Activated CD8-positive, alpha-beta memory T cell treated with anti-CD3 and anti-CD28 coated beads for 1 hour (primary cell): ENCODE data around the gene TMEM63A.
"Not testable (repeated sequence)": the region's sequence is repeated elsewhere in the genome, so short reads cannot be mapped to it uniquely, and the experiment has no call there.

Experiments
- DNase-seq, 2 donors: peaks; one replicate each; pipeline ENCODE4 v3.0.0-alpha.2; 2020; ENCODE audit warnings: low read depth in 1 of 2; ENCODE audit errors: extremely low read depth in 1 of 2

Gene TMEM63A

DNA sequence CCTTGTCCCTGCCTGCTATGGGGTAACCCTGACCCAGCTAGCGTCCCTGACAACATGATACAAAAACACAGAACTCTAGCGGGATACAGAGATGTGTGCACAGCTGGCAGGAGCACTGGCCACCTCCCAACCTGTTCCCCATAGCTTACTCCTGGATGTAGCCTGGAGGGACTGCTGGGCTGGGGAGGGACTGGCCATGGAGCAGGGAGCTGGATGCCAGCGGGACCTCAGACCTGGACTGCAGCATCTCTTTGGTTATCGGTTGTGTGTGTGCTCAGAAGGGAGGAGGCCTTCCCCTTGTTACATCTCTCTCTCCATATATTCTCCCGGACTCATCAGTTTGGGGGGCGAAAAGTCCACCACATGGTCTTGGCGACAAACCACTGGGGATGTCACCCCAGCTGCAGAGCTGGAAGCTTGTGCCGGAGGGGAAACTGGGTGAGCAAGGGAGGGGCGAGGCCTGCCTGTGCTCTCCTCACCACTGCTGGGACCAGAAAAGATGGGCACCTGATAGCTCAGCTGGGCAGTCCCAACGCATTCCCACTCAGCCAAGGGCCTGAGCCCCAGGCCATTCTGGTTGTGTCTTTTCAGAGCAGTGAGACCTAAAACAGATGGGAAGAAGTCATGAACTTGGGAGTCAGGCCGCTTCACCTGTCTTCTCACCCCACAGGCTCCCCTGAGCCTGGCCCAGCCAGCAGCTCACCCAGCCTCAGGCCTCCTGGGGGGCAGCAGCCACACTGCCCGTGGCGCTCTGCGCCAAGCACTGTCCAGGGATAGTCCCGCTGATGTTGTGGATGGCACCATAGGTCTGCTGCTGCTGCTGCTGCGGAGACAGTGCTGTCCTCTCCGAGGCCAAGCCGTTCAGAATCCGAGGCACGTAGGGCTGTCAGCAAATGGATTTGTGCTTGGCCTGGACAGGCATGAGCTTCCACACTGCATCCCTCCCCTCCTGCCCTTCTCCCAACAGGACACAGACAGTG is 35.6 kb downstream of the TMEM63A start:
- DNase-seq: no peak

DNA sequence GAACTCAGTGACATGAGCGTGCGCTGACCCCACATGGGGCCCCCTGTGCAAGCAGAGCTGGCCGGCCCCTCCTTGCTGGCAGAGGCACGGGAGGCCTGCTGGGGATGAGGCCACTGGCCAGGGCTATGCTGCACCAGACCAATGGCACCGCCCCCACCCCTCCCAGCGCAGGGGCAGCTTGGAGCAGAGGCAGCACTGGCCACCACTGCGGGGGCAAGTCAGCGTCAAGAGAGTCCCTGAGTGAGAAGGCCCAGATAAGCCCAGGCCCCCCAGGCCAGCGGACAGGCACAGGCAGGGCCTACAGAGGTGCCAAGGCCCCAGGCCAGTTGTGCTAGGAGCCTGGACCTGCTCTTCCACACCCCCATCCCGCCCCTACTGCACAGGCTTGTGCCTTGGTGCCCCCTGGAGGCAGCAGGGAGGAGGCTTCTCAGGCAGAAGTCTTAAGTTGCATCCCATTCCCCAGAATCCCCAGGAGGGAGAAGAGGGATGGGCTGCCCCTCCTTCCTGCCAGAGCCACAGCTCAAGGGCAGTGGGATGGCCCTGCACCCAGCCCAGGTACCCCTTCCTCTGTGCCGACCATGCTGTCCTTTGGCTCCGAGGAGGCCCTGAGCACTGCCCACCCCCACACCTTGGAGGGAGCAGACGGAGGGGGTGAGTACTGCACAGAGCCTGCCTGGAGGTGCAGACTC is 36.5 kb downstream of the TMEM63A start:
- DNase-seq: no peak

DNA sequence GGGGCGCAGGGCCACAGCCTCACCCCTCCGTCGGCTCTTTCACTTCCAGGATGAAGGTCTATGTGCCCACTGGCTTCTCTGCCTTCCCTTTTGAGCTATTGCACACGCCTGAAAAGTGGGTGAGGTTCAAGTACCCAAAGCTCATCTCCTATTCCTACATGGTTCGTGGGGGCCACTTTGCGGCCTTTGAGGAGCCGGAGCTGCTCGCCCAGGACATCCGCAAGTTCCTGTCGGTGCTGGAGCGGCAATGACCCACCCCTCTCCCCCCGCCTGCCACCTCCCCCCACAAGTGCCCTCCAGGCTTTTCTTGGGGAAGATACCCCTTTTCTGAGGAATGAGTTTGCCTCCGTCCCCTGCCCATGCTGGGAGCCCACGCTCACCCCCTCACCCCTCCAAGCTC is 37.1 kb downstream of the TMEM63A start:
- no peak for DNase-seq

DNA sequence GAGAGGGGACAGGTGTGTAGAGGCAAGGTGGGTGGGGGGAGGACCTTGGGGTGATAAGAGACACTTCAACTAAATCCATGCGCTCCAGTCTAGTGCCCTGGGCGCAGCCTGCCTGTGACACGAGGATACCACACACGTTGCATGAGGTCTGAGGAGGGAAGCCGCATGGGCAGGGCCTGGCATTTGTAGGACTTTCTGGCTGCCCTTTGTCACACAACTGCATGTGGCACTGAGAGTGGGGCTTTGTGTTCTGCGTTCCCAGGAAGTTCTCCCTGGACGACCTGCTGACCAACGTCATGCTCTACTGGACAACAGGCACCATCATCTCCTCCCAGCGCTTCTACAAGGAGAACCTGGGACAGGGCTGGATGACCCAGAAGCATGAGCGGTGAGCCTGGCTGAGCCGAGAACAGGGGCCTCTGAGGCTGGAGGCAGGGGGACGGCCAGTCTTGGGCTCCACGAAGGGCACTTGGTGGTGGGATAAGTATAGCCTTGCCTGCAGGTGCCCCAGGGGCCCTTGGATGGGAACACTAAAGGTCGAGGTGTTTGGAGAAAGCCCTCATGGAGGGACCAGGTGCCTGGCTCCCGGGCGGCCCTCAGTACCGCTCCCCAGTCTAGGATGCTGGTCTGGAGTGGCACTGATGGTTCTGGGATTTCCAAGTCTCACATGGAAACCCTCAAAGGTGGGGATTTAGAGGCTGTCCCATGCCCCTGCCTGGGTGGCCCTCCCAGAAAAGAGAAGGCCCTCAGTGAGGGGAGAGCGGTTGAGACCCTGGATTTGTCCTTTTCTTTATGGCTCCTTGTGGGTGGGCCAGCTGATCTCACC is 37.7 kb downstream of the TMEM63A start:
- DNase-seq: no peak

- no peak for DNase-seq
Measured at GRCh38 chr1:225843426-225843795, 38.8 kb downstream of the TMEM63A start.

GRCh38 chr1:225842788-225843425 is 39.3 kb downstream of the TMEM63A start:
- no peak for DNase-seq

DNA sequence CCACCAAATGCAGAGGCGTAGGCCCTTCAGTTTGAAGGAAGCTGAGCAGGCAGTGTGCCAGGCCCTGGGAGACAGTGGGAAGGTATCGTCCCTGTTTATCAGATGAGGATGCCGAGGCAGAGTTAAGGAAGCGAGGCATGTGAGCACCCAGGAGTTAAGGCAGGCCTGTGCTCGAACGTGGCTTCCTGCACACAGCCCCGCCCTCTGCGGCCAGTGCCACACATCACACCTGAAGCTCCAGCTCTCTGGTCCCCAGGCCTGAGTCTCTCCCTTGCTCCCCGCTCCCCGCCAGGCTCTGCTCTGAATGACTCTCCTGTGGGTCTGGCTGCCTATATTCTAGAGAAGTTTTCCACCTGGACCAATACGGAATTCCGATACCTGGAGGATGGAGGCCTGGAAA is 40.1 kb downstream of the TMEM63A start:
- no peak for DNase-seq

GRCh38 chr1:225840713-225841112 is 41.5 kb downstream of the TMEM63A start:
- no peak for DNase-seq

GRCh38 chr1:225840223-225840610 is 42.0 kb downstream of the TMEM63A start:
- no peak for DNase-seq

GRCh38 chr1:225838793-225839192 is 43.4 kb downstream of the TMEM63A start:
- DNase-seq: no peak

DNA sequence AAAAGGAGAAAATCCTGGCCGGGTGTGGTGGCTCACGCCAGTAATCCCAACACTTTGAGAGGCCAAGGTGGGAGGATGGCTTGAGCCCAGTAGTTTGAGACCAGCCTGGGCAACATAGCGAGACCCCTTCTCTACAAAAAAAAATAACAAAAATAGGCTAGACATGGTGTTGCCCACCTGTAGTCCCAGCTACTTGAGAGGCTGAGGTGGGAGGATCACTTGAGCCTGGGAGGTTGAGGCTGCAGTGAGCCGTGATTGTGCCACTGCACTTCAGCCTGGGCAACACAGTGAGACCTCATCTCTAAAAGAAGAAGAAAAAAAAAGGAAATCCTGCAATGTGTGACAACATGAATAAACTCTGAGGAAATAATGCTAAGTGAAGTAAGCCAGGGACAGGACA is 45.9 kb downstream of the TMEM63A start:
- DNase-seq: not testable (repeated sequence)

- DNase-seq: no peak
Measured at GRCh38 chr1:225835856-225836255, 46.3 kb downstream of the TMEM63A start.

DNA sequence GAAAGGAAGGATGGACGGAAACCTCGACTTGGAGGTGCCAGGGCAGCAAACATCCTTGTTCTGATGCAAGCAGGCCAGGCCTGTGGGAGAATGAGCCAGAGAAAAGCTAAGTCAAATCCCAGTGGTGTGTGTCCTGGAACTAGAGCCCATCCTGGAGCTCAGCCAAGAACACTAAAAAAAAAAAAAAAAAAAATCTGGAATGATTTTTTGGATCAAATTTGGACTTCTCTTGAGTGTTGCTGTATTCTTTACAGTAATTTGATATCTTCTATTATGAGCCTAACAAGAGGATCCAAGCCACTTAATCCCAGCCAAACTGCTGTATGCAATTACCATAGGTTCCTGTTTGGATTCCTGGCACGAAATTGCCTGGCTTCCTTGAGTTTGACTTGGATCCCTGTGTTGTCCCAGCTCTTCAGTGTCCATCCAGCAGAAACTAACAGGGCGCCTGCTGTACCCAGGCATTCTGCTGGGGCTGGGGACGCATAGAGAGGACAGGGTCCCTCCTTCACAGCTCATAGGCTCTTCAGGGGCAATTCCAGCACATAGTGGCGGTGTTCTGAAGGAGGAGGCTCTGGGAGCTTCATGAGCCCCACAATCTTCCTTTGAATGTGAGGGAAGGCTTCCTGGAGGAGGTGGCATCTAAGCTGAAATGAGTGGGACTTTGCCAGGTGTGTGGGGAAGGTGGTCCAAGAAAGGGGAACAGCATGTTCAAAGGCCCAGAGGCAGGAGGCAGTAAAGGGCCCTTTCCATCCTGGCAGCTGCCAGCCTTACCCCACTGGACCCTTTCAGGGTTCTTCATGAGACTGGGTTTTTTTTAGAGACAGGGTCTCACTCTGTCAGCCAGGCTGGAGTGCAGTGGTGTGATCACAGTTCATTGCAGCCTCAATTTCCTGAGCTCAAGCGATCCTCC is 47.5 kb downstream of the TMEM63A start:
- DNase-seq: no peak

DNA sequence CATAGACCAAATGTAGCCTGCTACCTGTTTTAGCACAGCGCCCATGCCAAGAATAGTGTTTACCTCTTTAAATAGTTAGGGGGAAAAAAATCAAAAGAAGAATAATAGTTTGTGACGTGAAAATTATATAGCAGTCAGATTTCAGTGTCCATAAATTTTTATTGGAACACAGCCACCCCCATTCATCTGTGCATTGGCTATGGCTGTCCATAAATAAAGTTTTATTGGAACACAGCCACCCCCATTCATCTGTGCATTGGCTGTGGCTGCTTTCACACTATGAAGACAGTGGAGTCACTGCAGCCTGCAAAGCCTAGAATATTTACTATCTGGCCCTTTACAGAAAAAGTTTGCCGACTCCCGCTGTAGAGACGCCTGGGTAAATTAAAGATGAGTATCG is 51.3 kb downstream of the TMEM63A start:
- DNase-seq: no peak

DNA sequence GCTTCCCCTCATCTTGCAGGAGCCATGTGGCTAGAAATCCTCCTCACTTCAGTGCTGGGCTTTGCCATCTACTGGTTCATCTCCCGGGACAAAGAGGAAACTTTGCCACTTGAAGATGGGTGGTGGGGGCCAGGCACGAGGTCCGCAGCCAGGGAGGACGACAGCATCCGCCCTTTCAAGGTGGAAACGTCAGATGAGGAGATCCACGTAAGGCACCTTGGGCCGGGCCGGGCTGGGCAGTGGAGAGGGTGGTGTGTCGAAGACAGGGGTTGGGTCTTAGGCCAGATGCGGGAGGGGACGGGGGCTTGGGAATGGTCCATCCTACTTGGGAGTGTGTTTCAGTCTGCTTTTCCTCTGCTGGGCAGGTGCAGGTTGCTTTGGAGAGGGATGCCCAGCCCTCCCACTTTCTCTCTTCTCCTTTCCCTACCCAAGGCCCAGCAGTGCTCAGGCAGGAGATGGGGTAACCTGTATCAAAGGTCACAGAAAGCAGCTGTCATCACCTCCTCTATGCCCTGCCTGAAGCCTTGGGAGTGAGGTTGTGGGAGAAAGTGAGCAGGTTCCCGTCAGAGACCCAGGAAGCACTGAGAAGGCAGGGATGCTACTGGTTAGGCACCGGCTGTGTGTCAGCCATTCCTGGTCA is 53.4 kb downstream of the TMEM63A start:
- no peak for DNase-seq

GRCh38 chr1:225827076-225827475 is 55.1 kb downstream of the TMEM63A start:
- no peak for DNase-seq

DNA sequence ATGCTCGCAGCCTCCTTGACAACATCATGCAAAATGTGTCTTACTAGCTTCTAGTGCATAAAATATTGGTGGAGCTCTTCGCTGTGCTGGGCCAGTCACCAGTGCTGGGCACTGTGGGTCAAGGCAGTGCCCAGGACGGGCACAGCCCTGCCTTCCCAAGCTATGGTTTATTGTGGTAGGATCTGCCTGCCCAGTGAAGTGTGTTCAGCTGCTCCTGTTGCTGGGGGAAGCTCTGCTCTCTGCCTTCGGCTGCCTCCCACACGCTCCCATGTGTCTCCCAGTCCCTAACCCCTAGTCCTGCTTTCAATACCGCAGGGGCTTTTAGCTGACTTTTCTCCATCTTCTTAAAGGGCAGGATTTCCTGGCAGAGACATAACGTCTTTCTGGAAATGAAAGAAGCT is 56.6 kb downstream of the TMEM63A start:
- no peak for DNase-seq

DNA sequence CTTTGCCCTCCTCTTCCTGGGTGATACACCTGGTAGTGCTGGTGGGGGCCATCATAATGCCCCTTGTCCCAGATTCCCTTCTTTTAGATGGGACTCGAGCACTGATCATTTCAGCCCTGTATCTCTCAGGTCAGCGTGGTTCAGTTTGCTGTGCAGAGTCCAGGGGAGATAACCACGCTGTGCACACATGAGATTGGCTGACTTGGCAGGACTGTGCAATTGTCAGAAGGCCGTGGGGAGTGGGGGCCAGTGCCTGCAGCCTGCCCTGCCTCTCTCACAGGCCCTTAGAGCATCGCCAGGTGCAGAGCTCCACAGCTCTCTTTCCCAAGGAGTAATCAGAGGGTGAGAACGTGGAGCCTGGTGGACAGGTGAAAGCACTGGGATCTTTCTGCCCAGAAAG is 57.1 kb downstream of the TMEM63A start:
- DNase-seq: no peak

DNA sequence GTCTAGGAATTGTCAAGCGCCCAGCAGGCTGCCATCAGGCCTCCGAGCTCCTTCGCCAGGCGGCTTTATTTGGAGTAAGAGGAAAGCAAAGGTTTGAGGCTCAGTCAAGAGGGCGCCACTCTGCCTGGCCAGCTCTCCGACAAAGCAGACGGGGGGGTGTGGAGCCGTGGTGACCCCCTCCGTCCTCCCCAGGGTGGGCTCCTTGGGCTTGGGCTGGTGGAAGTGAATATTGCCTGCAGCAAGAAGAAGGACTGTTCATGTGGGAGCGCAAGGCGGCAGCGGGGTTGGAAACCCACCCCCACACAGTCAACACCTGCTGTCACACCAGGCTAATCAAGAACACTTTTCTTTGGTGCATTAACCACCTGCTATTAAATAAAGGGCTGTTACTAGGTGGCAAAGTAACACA is 57.6 kb downstream of the TMEM63A start:
- DNase-seq: no peak
